GM12874 (cell line): ENCODE measurements around the gene ERCC8.

Experiments used
- TF ChIP-seq, protein P1 (sequence below): IDR thresholded peaks from 2 replicates; pipeline ENCODE4 v1.5.1; 2011; ENCODE audit warnings: low read depth, mild to moderate bottlenecking, control low read depth, low read length, moderate library complexity; ENCODE audit not compliant: insufficient read depth

Gene ERCC8

DNA sequence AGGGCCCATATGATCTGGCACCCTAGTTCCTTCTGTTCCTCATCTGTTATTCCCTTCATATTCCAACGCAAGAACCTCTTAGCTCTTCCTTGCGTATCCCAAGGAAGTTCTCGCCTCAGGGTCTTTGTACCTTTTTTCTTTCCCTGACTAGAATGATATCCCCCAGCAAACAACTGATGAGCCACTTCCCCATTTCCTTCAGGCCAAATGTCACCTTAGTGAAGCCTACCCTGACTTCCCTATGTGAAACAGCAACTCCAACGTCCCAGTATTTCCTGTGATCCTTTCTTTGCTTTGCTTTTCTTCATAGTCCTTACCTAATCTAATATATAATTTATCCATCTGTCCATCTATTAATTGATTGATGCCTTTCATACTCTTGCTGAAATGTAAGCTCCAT, 47.9 kb downstream of the ERCC8 start:
- TF ChIP-seq, protein P1, sequence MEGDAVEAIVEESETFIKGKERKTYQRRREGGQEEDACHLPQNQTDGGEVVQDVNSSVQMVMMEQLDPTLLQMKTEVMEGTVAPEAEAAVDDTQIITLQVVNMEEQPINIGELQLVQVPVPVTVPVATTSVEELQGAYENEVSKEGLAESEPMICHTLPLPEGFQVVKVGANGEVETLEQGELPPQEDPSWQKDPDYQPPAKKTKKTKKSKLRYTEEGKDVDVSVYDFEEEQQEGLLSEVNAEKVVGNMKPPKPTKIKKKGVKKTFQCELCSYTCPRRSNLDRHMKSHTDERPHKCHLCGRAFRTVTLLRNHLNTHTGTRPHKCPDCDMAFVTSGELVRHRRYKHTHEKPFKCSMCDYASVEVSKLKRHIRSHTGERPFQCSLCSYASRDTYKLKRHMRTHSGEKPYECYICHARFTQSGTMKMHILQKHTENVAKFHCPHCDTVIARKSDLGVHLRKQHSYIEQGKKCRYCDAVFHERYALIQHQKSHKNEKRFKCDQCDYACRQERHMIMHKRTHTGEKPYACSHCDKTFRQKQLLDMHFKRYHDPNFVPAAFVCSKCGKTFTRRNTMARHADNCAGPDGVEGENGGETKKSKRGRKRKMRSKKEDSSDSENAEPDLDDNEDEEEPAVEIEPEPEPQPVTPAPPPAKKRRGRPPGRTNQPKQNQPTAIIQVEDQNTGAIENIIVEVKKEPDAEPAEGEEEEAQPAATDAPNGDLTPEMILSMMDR = no peak

DNA sequence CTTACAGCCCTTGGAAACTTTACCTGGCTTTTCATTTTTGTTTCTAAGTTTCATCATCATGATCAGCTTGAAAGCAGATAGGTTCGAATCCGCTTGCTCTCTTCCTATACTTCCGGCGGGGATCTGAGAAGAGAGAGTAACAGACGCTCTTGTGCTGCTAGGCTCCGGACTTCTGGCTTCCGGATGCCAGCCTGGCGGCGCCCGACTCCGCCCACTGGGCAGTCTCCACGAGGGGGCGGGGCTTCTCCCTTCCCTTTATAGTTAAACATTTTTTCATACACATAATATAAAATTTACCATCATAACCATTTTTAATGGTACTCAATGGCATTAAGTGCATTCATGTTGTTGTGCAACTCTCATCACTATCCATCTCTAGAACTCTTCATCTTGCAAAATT, 51.3 kb downstream of the ERCC8 start:
- TF ChIP-seq, protein P1 = no peak

DNA sequence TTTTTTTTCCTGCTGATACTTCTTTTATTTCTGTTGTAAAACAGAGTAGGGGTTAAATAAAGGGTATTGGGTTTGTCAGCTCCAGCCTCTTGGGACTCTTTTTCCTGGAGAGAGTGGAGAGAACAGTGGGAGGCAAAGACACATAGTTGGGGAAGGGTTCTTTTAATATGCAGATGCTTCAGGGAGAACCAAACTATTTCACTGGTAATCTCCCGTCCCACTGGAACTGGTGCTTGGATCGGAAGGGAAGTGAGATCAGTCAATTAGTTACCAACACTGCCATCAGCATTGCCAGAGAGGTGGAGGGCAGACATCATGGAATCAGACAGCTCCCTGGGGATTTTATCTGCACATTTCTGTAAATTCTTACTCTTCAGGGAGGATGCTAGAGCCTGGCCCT, 53.2 kb downstream of the ERCC8 start:
- TF ChIP-seq, protein P1 = no peak

DNA sequence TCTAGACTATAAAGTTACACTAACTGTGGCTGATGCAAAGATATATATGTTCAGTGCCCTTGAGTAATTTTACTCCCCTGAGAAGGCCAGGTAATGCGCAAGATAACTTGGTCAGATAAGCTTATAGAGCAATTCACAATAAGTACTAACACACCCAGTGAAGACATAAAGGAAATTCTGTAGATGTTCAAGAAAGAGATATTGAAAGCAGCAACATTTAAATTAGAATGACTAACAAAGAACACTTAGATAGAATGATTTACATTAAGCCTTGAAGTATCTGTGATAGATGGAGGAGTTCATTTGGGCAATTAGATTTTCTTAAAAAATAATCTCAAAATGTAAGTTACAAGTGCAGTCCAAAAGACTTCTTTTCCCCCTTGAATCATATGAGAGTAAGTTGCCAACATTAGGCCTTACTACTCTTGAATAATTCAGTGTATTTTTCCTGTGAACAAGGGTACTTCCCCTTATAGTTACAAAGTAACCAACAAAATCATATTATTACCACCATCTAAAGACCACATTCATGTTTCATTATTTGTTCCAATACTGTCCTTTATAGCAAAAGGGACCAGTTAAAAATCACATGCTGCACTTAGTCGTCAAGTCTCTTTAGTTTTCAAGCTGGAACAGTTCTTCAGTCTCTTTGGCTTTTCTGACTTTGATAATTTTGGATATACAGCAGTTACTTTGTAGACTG, 56.4 kb downstream of the ERCC8 start:
- TF ChIP-seq, protein P1 = no peak

DNA sequence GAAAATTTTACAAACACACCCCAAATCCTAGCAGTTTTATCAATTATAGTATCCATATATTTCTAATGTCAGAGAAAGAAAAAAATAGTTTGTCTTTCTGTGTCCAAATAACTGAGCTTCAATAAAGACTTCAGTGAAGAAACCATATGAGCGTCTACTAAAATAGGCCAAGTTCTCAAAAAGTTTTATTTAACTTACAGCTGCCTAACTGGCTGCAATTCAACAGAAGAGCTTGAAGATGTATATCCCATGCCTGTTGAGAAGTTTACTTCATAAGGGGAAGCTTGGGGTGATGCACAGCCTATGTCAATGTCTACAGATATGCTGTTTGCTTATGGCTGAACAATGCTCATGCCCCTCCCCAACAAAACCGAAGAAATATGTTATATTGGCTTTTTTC, 57.1 kb downstream of the ERCC8 start:
- TF ChIP-seq, protein P1 = no peak

DNA sequence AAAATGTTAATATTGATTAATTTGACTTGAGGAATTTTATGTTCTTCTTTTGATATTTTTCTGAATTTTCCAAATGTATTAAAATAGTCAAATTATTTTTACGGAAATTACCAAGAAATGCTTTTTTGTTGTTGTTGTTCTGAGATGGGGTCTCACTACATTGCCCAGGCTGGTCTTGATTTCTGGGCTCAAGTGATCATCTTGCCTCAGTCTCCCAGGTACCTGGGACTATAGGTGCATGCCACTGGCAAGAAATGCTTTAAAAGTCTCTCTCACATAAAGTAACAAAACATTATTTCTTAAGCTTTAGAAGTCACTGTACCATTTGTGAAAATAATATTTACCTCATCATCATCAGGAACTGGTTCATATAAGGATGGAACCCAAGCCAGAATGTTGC, 57.8 kb downstream of the ERCC8 start:
- TF ChIP-seq, protein P1 = no peak

DNA sequence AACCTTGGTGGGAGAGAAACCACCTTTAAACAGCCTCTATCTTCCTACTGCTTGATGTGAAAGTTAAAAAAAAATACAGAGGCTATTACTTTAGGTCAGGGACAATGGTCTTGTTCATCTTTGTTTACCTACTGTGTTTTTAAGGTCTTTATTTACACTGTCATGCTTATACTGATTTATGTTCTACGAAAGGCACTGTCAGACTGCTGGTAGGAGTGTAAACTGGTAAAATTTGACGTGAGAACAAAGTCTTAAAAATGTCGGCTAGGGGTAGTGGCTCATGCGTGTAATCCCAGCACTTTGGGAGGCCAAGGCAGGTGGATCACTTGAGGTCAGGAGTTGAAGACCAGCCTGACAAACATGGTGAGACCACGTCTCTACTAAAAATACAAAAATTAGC, 58.7 kb downstream of the ERCC8 start:
- TF ChIP-seq, protein P1 = no peak
